HG02678 (cell line): ENCODE data around the gene GRIN3B.

Experiments used
- ATAC-seq: cut with Tn5 transposase; IDR thresholded peaks from one replicate; pipeline ENCODE4 v1.9.1; 2021; ENCODE audit warnings: mild to moderate bottlenecking, moderate library complexity; ENCODE audit not compliant: unreplicated experiment

Gene GRIN3B

GRCh38 chr19:990119-990571 lies 10.1 kb upstream of the GRIN3B start:
- no peak for ATAC-seq

DNA sequence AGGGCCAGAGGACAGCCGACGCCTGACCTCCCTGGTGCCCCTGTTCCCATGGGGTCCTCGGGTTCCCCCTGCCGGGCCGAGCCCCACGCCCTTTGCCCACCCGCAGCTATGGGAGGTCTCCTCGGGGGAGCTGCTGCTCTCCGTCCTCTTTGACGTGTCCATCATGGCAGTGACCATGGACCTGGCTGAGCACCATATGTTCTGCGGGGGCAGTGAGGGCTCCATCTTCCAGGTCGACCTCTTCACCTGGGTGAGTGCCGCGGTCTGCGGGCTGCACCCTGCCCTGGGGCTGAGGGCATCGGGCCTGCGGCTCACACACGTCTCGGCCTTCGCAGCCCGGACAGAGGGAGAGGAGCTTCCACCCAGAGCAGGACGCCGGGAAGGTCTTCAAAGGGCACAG lies 9.5 kb upstream of the GRIN3B start:
- ATAC-seq: no peak

- ATAC-seq: no peak
Observed at GRCh38 chr19:991174-991931, 8.9 kb upstream of the GRIN3B start.

DNA sequence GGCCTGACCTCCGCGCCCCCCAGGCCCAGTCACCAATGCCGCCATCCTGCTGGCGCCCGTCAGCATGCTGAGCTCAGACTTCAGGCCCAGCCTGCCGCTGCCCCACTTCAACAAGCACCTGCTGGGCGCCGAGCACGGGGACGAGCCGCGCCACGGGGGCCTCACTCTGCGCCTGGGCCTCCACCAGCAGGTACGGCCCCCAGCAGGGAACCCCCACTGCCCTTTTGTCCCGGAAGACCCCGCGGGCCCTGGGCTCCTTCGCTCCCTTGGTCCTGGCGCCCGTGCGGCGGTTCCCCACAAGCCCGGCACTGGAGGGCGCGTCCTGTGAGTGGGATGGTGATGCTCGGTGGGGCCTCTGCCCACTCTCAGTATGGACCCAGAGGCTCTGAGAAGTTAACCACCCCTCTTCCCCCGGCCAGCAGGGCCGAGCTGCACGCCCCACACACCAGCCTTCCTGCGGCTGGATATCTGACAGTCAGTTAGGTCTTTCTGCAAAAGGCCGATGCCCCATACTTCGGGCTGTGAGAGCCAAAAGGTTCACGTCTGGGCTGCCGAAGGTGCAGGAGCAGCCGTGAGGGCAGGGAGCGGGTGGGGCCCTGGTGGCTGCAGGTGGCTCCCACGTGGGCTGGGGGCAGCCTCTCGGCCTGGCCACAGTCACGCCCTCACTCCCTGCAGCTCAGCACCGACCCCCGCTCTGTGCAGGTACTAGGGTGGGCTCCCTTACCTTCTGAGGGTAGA lies 8.1 kb upstream of the GRIN3B start:
- no peak for ATAC-seq

DNA sequence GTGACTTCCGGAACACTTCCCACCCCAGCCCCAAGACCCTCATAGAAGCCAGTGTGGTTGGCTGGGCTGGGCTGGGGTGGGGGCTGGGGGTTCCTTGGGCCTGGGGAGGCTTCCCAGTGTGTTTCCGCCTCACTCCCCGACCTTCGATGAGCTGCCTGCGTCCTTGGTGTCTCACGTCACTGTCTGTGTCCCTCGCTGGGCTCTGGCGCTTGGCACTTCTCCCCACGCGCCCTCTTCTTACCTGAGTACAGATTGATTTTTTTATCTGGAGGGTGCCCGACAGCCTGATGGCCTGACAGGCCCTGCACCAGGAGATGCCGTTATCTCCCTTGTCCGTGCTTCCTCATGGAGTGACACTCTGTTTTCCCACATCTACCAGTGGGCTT lies 7.6 kb upstream of the GRIN3B start:
- ATAC-seq: no peak

GRCh38 chr19:993361-993830 lies 6.8 kb upstream of the GRIN3B start:
- ATAC-seq: no peak

DNA sequence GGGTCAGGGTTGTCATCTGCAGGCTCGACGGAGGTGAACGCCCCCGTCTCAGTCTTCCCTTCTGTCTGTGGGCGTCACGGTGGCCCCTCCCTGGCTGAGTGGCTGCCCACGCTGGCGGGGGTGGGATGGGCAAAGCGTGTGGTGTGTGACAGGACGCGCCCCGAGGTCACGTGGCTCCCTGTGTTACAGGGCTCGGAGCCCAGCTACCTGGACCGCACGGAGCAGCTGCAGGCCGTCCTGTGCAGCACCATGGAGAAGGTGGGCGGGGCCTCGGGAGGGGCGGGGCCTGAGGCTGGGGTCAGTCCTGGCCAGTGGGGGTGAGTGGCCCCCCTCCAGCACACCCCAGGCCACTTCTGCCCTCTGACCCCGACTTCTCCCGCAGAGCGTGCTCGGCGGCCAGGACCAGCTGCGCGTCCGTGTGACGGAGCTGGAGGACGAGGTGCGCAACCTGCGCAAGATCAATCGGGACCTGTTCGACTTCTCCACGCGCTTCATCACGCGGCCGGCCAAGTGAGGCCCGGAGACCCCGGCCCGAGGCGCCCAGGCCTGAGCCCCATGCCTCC lies 6.3 kb upstream of the GRIN3B start:
- no peak for ATAC-seq

- ATAC-seq: no peak
Observed at GRCh38 chr19:994516-994915, 5.7 kb upstream of the GRIN3B start.

DNA sequence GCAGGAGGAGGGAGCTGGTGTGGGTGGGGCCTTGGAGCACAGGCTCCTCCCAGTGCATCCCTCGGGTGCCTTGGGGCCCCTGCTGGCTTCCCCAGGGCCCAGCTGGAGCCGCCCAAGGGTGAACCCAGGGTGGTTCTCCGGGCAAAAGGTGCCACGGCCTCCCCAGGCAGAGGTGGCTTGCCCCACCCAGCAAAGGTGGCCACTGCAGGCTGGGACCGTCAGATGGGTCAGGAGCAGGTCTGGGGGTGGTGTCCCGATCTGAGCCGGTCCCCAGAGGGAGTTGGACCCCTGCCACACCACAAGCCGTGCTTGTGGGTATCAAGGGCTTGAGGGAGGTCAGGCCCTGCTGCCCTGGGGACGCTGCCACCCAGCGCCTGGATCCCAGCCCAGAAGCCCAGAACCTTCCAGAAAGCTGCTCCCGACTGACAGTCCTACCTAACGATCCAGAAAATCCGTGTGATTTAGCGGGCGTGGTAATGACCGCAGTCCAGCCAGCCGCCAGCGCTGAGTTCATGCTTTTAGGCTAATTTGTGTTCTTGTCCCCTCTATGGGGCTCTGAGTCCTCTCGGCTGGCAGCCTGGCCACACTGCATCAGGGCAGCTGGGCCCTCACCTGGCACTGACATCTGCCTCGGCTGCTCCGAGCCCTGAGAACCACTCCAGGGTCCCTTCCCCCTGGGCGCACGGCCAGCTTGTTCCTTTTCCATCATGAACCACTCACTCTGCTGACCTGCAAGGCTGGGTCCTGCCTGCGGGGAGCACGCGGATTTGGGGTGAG lies 5.0 kb upstream of the GRIN3B start:
- ATAC-seq: no peak

DNA sequence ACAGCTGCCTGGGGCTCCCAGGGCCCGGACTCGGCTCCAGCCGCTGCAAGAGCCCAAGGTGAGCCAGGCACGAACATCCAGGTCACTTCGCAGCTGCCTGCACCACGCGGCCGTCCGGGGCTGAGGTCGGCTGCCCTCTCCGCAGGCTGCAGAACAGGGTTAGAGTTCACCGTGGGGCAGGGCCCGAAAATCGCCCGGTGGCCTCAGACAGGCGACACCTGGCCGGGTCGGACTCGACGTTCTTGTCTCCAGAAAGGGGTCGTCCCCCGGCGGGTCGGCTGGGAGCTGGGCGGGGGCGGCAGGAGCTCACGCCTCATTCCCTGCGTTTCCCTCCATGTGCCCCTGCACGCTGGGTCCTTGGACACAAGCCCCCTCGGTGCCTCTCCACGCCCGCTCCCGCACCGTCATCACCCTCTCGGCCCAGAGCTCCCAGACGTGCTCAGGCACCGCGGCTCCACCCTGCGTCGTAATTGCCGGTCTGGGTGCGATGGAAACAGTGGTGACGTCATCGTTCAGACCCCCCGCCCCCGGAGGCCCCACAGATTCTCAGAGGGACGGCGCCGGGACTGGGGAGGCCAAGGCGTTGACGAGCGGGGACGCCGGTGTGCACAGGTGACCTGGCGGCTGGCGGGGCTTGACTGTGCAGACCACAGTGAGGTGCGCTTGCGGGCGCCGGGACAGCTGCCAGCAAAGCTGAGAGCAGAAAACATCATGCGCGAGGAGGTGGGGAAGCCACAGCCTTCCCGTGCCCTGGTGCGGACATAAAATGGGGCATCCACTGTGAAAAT lies 4.0 kb upstream of the GRIN3B start:
- ATAC-seq: no peak

- ATAC-seq: no peak
Observed at GRCh38 chr19:998064-998463, 2.2 kb upstream of the GRIN3B start.

- ATAC-seq: no peak
Observed at GRCh38 chr19:999379-999719, 870 bp upstream of the GRIN3B start.

GRCh38 chr19:1000591-1001537 lies 645 bp downstream of the GRIN3B start:
- ATAC-seq: no peak

GRCh38 chr19:1001538-1002166 lies 1.4 kb downstream of the GRIN3B start:
- no peak for ATAC-seq

- no peak for ATAC-seq
Observed at GRCh38 chr19:1002600-1002999, 2.4 kb downstream of the GRIN3B start.

DNA sequence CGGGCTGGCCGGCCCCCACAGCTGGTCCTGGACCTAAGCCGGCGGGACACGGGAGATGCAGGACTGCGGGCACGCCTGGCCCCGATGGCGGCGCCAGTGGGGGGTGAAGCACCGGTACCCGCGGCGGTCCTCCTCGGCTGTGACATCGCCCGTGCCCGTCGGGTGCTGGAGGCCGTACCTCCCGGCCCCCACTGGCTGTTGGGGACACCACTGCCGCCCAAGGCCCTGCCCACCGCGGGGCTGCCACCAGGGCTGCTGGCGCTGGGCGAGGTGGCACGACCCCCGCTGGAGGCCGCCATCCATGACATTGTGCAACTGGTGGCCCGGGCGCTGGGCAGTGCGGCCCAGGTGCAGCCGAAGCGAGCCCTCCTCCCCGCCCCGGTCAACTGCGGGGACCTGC lies 3.1 kb downstream of the GRIN3B start:
- no peak for ATAC-seq

DNA sequence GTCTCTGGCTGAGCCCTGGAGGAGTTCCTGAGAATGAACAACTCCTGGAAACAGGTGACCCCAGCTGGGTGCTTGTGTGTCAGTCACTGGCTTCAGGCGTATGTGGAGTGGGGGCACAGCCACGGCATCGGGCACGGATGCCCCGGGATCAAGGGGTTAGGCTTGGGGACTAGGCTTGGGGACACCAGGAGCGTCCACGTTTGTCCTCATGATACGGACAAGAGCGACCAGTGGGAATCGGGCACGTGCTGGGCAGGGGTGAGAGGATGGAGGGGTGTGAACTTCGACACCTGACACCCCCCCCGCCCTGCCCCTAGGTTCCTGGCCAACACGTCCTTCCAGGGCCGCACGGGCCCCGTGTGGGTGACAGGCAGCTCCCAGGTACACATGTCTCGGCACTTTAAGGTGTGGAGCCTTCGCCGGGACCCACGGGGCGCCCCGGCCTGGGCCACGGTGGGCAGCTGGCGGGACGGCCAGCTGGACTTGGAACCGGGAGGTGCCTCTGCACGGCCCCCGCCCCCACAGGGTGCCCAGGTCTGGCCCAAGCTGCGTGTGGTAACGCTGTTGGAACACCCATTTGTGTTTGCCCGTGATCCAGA lies 4.1 kb downstream of the GRIN3B start:
- no peak for ATAC-seq

GRCh38 chr19:1004803-1005664 lies 4.8 kb downstream of the GRIN3B start:
- no peak for ATAC-seq
